ENCODE data around the gene SQOR. TPM values are rescaled to one million over a fixed set of nuclear protein-coding genes. Genes with fewer than 3 reads are reported as not detected.
A peak's percentile ranks its signal among the peaks of the same experiment; 100 is the strongest.

SQOR gene
- total RNA-seq, 2 donors from 2014 or later = 21.2 to 30.7 TPM

DNA sequence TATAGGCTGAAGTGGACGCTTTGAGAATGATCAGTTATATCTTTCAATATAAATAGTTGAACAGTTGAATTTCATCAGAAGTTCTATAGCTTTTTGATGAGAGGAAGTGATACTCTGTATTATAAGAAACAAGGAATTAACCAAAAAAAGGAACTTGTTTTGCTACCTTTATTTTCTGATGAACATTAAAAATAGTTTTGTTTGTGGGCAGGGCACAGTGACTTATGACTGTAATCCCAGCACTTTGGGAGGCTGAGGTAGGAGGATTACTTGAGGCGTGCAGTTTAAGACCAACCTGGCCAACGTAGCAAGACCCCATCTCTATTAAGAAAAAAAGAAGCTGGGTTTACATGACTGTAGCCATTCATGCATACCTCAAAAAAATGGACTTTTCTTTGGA, 30.9 kb upstream of the SQOR start:
- peaks cover 12% of the 10 kb centered on the region for H3K36me3 ChIP-seq
- no peak overlapping the region for H3K27ac ChIP-seq
- H3K27me3 ChIP-seq = no peaks in the 10 kb centered on the region
- peaks cover 0 to 13% of the 10 kb centered on the region in 2 donors for H3K4me1 ChIP-seq
- no peaks in the 10 kb centered on the region for H3K9me3 ChIP-seq
- TF ChIP-seq CTCF (IDR thresholded peaks at IDR 0.05) = no peak
- no peak for DNase-seq (ENCODE audit: low spot score)
- no peak overlapping the region for H3K4me3 ChIP-seq

GRCh38 chr15:45604326-45604725, 30.5 kb upstream of the SQOR start:
- no peak for DNase-seq (ENCODE audit: low spot score)
- TF ChIP-seq CTCF (IDR thresholded peaks at IDR 0.05) = no peak
- H3K27me3 ChIP-seq = no peaks in the 10 kb centered on the region
- H3K4me1 ChIP-seq = peaks cover 0 to 13% of the 10 kb centered on the region in 2 donors
- H3K9me3 ChIP-seq = no peaks in the 10 kb centered on the region
- no peak overlapping the region for H3K27ac ChIP-seq
- peaks cover 16% of the 10 kb centered on the region for H3K36me3 ChIP-seq
- no peak overlapping the region for H3K4me3 ChIP-seq

- no peaks in the 10 kb centered on the region for H3K9me3 ChIP-seq
- DNase-seq (ENCODE audit: low spot score) = no peak
- H3K36me3 ChIP-seq = peaks cover 16% of the 10 kb centered on the region
- H3K4me1 ChIP-seq = peaks cover 0 to 6% of the 10 kb centered on the region in 2 donors
- no peak overlapping the region for H3K27ac ChIP-seq
- no peak overlapping the region for H3K4me3 ChIP-seq
- no peaks in the 10 kb centered on the region for H3K27me3 ChIP-seq
- TF ChIP-seq CTCF (IDR thresholded peaks at IDR 0.05) = no peak
Observed at GRCh38 chr15:45606413-45606812, 28.4 kb upstream of the SQOR start.

DNA sequence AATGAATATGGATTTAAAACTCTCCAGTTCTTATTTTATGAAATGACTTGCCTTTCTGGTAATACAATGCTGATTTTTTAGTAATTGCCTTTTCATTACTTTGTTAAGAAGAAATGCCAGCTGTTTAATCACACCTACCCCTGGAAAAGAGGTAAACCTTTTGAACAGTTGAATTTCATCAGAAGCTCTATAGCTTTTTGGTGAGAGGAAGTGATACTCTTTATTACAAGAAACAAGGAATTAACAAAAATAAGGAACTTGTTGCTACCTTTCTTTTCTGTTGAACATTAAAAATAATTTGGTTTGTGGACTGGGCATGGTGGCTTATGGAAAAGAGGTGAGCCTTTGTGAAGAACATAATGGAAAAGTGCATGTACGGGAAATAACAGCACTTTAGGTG, 28.0 kb upstream of the SQOR start:
- no peak for TF ChIP-seq CTCF (IDR thresholded peaks at IDR 0.05)
- no peak for DNase-seq (ENCODE audit: low spot score)
- H3K4me3 ChIP-seq = no peak overlapping the region

GRCh38 chr15:45611305-45611704, 23.5 kb upstream of the SQOR start:
- H3K4me3 ChIP-seq = no peak overlapping the region
- no peaks in the 10 kb centered on the region for H3K4me1 ChIP-seq
- TF ChIP-seq CTCF (IDR thresholded peaks at IDR 0.05) = peak in 1 of 2 donors; percentile 47
- no peak for DNase-seq (ENCODE audit: low spot score)
- no peaks in the 10 kb centered on the region for H3K9me3 ChIP-seq
- H3K36me3 ChIP-seq = peaks cover 12% of the 10 kb centered on the region
- no peaks in the 10 kb centered on the region for H3K27me3 ChIP-seq
- no peak overlapping the region for H3K27ac ChIP-seq

More for the DNA sequence above, 28.0 kb upstream of the SQOR start:
- Histone ChIP-seq H3K36me3 (peaks cover 16% of the 10 kb centered on the region), H3K4me1 (peaks cover 0 to 5% of the 10 kb centered on the region in 2 donors), H3K9me3 (no peaks in the 10 kb centered on the region), H3K27ac (no peak overlapping the region), H3K27me3 (no peaks in the 10 kb centered on the region)

DNA sequence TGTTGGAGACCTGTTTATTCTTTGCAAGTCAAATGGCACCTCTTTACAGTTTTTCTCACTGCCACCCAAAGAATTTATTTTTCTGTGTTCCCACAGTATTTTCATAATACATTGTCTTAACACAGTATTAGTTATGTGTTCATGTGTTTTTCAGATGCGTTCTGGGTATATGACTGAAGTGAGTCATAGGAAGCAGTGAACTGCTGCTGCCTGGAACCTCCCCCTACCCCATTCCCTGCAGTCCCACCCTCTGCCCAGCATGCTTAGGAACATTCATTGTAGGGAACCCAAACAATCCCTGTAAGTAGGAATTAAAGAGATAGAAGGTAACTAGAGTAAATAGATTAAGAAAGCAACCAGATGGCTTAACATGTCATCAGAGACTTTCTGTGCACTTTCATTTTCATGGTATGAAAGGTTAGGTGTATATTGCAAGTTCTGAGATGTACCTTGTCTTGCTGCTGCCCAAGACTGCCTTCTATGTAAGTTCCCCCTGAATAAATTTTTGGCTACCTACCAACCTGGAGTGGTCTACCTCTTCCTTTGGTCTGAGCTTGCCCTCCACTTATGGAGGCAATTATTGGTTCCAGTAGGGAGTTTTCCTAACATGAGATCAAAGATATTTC, 21.9 kb upstream of the SQOR start:
- Histone ChIP-seq H3K27me3 (no peaks in the 10 kb centered on the region), H3K4me3 (no peak overlapping the region), H3K36me3 (peaks cover 12% of the 10 kb centered on the region), H3K27ac (no peak overlapping the region), H3K9me3 (no peaks in the 10 kb centered on the region), H3K4me1 (no peaks in the 10 kb centered on the region)
- TF ChIP-seq CTCF (IDR thresholded peaks at IDR 0.05) = no peak
- DNase-seq (ENCODE audit: low spot score) = no peak

Data from right atrium auricular region (tissue), 2 donors.